ENCODE measurements around the gene ARHGEF2.

The ARHGEF2 gene

DNA sequence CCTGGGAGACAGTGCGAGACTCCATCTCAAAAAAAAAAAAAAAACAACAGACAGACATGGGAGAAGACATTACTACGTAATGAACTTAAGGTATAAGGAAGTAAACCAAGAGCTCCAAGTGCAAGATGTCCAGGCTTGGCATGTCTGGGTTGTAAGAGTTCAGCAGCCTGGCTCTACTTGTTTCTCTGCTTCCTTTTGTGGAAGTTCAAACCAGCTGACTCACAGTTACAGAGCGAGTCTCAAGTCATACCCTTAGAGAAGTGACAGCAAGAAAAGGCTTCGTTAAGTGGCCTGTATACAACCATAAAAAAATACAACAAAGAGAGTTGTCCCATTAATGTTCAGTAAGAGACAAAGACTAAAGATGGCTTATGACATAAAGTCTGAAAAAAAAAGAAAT lies 68.5 kb downstream of the ARHGEF2 start:
- DNase-seq, result peak; percentile 24 to 37

DNA sequence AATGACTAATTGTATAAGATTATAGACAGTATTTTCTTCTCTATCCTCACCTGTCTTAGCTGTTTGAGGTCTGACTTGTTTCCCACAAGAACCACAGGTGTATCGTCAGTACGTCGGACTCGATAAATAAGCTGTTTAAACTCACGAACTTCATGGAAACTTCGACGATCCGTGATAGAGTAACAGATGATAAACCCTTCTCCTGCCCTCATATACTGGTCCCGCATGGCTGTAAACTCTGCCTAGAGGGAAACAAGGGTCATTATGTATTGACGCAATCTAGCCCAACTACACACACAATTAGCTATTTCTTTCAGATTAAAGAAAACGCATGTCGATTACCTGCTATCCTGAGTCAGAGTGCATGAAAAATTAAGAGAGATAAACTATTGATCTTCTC lies 74.1 kb downstream of the ARHGEF2 start:
- no peak for DNase-seq

DNA sequence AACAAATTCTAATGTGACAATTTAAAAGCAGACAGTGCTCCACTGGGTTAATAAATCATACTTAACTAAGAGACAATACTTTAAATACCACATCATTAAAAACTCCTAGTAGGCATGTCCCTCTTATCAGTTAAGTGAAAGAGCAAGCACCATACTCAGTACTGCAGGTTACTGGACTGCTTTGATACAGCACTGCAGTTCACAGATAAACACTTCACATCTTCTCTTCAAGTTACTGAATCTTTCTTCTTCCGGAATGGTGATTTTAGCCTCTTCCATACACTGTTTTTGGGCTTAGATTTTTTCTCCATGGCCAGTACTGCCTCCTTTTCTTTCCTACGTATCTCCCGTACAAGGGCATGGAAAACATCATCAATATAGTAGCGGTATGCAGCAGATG lies 78.2 kb downstream of the ARHGEF2 start:
- no peak for DNase-seq

- no peak for DNase-seq
Measured at GRCh38 chr1:155899683-155900082, 78.7 kb downstream of the ARHGEF2 start.

GRCh38 chr1:155898888-155899287 lies 79.5 kb downstream of the ARHGEF2 start:
- no peak for DNase-seq

DNA sequence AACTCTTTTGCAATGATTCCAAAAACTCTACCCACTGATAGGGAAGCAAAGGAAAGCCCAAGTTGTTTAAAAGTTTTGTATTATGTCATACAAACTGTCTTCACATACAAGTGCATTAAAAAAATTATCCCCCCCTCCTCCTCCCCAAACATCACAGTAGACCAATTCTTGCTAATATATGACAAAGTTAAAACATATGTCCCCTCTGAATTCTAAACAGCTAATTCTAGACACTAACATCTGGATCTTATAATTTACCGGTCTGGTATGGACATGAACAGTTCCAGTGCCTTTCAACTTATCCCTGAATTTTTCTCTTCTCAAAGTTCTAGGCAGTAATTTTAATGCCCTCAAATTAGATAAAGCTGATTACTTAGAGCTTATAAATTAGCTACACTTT lies 80.6 kb downstream of the ARHGEF2 start:
- DNase-seq, result no peak
